LNCaP clone FGC (cell line): ENCODE measurements around the gene MRPL40.

Experiments
- DNase-seq: peaks from one replicate; pipeline ENCODE4 v3.0.0-alpha.2; 2011; ENCODE audit warnings: low read depth
- H3K4me3 ChIP-seq: 2 replicates; pipeline ENCODE4 v1.5.1; 2011; ENCODE audit warnings: mild to moderate bottlenecking, low read depth, low read length, control low read depth
- TF ChIP-seq, protein P1 (sequence below): IDR thresholded peaks from 2 replicates; pipeline ENCODE4 v1.5.1; 2012; ENCODE audit warnings: mild to moderate bottlenecking; ENCODE audit not compliant: control insufficient read depth, insufficient read depth; ENCODE audit errors: extremely low read depth

The MRPL40 gene

DNA sequence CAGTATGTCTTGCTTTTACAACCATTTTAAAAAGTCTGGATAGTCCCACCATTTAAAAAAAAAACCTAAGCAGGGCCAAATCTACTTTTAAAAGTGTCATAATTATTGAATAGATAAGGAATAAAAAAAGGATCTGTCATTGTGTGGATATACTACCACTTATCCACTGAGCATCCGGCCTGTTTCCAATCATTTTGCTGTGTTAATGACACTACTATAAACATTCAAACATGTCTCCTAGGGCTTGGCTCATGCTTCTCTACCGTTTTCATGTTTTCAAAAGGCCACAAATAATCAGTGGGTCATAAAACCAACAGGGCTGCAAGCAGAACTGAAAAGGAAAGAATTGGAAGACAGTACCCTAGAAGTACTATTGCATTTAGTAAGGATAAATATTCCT is 27.7 kb downstream of the MRPL40 start:
- no peak overlapping the region for H3K4me3 ChIP-seq
- TF ChIP-seq, protein P1, sequence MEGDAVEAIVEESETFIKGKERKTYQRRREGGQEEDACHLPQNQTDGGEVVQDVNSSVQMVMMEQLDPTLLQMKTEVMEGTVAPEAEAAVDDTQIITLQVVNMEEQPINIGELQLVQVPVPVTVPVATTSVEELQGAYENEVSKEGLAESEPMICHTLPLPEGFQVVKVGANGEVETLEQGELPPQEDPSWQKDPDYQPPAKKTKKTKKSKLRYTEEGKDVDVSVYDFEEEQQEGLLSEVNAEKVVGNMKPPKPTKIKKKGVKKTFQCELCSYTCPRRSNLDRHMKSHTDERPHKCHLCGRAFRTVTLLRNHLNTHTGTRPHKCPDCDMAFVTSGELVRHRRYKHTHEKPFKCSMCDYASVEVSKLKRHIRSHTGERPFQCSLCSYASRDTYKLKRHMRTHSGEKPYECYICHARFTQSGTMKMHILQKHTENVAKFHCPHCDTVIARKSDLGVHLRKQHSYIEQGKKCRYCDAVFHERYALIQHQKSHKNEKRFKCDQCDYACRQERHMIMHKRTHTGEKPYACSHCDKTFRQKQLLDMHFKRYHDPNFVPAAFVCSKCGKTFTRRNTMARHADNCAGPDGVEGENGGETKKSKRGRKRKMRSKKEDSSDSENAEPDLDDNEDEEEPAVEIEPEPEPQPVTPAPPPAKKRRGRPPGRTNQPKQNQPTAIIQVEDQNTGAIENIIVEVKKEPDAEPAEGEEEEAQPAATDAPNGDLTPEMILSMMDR: no peak
- no peak for DNase-seq

DNA sequence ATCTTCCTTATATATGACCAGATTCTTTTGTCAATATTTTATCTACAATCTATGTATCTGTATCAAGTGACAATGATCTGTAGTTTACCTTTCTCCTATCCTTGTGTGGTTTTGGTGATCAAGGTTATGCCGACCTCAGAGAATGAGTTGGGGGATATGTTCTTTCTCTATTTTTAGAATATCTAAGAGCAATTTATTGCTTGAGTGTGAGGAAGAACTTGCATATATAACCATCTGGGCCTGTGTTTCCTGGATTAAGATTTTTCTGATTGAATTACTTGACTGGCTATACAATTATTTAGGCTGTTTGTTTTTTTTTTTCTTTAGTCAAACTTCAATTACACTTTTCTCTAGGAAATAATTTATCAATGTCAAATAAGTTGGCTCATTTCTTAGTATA is 29.2 kb downstream of the MRPL40 start:
- H3K4me3 ChIP-seq: no peak overlapping the region
- TF ChIP-seq, protein P1: no peak
- no peak for DNase-seq

DNA sequence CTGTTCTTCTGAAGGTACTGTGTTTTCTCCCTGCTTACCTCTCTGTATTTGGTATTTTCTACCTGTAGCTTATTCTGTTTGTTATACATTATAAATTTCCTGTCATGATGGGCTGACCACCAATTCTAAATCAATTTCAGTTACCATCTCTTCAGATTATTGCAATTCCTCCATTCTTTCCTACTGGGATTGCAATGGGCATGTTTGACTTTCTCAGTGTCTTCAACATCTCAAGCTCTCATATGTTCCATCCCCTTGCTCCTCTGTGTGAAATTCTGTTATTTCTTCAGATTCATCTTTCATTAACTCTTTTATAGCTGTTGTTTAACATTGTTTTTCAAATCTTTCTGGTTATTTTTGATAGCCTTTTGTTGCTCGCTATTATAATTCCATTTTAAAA is 30.7 kb downstream of the MRPL40 start:
- TF ChIP-seq, protein P1: no peak
- no peak for DNase-seq
- no peak overlapping the region for H3K4me3 ChIP-seq

DNA sequence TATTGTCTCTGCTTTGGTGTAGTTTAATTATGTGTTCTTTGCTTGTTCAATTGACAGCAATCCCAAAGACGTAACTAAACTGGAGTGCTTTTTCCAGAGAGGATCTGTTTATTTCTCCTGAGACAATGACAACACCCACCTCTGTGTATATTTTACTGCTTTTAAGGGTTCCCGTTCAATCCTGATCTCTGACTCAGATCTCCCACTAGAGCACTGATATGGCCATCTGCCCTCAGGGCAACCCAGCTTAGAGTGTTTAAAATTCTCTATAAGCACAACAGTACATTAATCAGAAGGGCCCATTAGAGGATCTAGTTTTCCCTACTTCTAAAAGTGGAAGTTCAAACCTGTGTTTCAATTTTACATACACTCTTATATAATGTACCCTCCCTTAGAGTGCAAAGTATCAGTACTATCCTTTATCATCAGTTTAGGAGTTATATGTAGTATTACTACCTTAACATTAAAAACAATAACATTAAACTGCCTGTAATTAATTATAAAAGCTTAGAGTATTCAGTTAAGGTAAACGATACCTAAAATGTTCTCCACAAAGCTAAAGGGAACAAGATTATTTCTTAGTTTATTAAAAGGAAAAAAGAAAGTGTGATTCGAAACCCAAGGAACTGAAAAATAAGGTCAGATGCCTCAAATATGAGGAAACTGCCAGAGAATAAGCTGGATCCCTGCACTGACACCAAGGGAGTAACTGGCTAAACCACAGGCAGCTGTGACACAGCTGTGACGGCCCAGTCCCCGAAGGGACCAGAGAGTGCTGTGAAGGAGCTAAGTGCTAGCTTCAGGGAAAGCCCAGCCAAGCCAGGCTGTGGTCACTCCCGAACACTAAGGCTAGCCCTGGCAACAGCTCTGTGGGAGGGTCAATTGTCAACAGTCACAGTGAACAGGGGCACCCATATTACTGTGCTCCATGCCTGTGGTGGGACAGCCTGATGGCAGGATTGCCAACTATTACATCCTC is 31.4 kb downstream of the MRPL40 start:
- H3K4me3 ChIP-seq: no peak overlapping the region
- DNase-seq: no peak
- TF ChIP-seq, protein P1: no peak

DNA sequence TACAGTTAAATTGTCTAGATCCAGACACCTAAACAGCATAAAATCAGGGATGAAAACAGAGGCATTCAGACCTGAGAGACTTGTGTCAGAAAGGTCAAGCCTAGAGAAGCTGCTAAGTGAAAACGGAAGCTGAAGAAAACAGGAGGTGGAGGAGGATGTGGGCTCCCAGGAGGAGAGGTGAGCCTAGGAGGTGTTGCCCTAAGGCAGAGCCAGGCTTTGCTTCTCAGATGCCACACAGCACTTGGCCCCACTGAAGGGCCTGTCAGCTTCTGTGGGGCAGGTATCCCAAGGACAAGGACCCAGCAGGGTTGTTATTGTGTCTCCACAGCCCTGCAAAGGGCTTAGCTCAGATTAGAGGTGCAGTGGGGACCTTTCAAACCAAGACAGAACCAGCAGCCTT is 32.2 kb downstream of the MRPL40 start:
- DNase-seq: no peak
- no peak overlapping the region for H3K4me3 ChIP-seq
- TF ChIP-seq, protein P1: no peak

DNA sequence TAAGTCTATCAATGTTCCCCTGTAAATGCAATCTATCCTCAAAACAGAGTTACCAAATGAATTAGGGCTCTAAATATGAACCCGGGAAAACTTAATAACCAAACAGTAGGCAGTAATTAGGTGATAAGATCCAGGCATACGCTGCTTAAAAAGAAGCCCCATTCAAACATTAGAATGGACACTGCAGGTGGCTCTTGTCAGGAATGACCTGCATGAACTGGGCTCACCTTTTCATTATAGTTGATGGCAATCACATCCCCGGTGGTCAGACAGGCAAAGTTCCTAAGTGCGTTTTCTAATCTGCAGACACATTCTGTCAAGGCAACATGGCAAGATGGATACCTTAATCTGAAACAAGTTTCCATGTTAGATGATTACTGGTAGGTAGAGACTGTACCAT is 32.6 kb downstream of the MRPL40 start:
- no peak overlapping the region for H3K4me3 ChIP-seq
- no peak for DNase-seq
- TF ChIP-seq, protein P1: no peak

DNA sequence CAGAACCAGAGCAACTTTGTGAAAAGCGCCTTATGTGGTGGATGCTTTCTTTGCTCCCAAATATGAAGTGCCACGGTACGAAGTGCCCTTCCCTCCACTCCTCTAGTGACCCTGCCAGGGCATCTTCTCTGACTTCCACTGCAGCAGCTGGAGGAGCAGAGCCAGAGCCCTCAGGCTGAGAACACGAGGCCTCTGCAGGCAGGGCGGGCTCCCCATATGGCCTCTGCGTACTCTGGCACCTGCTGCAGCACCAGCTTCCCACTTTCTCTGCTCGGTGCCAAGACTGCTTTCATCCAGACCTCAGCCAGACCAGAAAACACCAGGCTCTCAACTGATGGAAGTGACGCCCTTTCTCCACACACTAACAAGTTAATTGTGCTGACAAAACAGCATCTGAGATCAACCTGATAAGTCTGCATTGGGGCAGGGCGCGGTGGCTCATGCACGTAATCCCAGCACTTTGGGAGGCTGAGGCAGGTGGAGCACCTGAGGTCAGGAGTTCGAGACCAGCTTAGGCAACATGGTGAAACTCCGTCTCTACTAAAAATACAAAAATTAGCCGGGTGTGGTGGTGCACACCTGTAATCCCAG is 33.9 kb downstream of the MRPL40 start:
- H3K4me3 ChIP-seq: no peak overlapping the region
- TF ChIP-seq, protein P1: no peak
- no peak for DNase-seq
